ENCODE measurements around the gene FBXW11. TPM values are rescaled to one million over a fixed set of nuclear protein-coding genes. Genes with fewer than 3 reads are reported as not detected.
A peak's percentile ranks its signal among the peaks of the same experiment; 100 is the strongest.
"Not testable (repeated sequence)": the region's sequence is repeated elsewhere in the genome, so short reads cannot be mapped to it uniquely, and the experiment has no call there.

The FBXW11 gene
- total RNA-seq, 2 donors from 2014 or later = 54.7 to 61.4 TPM

DNA sequence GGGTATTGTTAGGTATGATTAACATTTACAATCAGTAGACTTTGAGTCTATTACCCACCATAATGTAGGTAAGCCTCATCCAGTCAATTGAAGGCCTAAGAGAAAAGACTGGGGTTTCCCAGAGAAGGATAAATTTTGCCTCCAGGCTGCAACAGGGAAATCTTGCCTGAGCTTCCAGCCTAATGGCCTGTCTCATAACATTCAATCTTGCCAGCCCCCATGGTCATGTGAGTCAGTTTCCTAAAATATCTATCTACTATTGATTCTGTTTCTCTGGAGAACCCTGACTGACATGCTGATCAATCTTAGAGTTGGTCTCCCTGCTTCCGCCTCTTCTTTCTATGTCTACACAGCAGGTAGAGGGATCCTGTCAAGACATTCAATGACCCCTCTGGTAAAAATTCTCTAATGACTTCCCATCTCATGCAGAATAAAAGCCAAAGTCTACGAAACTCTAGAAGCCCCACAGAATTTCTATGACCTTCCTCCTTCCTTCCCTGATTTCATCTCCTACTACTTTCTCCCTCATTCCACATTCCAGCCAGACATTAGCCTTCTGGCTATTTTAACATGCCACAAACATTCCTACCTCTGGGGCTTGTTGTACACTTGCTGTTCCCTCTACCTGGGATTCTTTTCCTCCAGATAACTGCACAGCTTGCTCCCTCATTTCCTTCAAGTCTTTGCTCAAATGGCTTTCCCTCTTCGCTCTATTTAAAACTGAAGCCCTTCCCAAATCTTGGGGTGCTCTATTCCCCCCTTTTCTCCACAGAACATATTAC is 60.2 kb downstream of the FBXW11 start:
- TF ChIP-seq POLR2A (IDR thresholded peaks at IDR 0.05) = no peak
- TF ChIP-seq, protein P1, sequence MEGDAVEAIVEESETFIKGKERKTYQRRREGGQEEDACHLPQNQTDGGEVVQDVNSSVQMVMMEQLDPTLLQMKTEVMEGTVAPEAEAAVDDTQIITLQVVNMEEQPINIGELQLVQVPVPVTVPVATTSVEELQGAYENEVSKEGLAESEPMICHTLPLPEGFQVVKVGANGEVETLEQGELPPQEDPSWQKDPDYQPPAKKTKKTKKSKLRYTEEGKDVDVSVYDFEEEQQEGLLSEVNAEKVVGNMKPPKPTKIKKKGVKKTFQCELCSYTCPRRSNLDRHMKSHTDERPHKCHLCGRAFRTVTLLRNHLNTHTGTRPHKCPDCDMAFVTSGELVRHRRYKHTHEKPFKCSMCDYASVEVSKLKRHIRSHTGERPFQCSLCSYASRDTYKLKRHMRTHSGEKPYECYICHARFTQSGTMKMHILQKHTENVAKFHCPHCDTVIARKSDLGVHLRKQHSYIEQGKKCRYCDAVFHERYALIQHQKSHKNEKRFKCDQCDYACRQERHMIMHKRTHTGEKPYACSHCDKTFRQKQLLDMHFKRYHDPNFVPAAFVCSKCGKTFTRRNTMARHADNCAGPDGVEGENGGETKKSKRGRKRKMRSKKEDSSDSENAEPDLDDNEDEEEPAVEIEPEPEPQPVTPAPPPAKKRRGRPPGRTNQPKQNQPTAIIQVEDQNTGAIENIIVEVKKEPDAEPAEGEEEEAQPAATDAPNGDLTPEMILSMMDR (IDR thresholded peaks at IDR 0.05) = no peak
- no peak for DNase-seq (ENCODE audit: low spot score)
- Histone ChIP-seq H3K27ac (no peak overlapping the region), H3K27me3 (replicated peaks; ENCODE audit: insufficient read depth) (no peaks in the 10 kb centered on the region), H3K4me3 (no peak overlapping the region), H3K4me1 (replicated peaks) (no peaks in the 10 kb centered on the region), H3K9me3 (no peaks in the 10 kb centered on the region), H3K36me3 (no peaks in the 10 kb centered on the region)
- intact Hi-C loops (cut with DNase I) = loop anchor here (10.0 kb wide), 1 partner anchor 59 kb away; the partner anchor contains the start of gene FBXW11
- 98% methylated on average over 3 of the region's 3 CpGs for WGBS

DNA sequence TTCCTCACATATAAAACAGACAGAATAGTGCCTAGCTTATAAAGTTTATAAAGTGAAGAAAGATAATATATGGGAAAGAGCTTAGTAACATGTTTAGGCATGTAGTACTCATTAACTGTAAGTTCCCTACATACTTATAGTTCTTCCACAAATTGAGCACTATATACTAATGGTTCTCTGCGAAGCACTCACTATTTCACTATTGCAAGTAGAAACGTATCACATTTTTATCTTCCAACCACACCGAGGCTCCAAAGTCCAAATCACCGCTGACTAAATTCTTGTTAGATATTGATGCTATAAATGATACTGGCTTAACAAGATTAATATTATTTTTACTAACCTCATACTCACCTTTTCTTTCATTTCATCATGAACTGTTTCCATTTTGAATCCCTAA is 61.0 kb downstream of the FBXW11 start:
- 63% methylated on average over 4 of the region's 4 CpGs for WGBS
- Histone ChIP-seq H3K27me3 (replicated peaks; ENCODE audit: insufficient read depth) (no peaks in the 10 kb centered on the region), H3K9me3 (no peaks in the 10 kb centered on the region), H3K36me3 (no peaks in the 10 kb centered on the region), H3K4me3 (no peak overlapping the region), H3K4me1 (replicated peaks) (no peaks in the 10 kb centered on the region), H3K27ac (no peak overlapping the region)
- DNase-seq (ENCODE audit: low spot score) = no peak
- intact Hi-C loops (cut with DNase I) = loop anchor here (10.0 kb wide), 1 partner anchor 59 kb away; the partner anchor contains the start of gene FBXW11
- TF ChIP-seq, protein P1 (IDR thresholded peaks at IDR 0.05) = no peak
- TF ChIP-seq POLR2A (IDR thresholded peaks at IDR 0.05) = no peak
- peak; percentile 1 for TF ChIP-seq POLR2AphosphoS5 (IDR thresholded peaks at IDR 0.05)

DNA sequence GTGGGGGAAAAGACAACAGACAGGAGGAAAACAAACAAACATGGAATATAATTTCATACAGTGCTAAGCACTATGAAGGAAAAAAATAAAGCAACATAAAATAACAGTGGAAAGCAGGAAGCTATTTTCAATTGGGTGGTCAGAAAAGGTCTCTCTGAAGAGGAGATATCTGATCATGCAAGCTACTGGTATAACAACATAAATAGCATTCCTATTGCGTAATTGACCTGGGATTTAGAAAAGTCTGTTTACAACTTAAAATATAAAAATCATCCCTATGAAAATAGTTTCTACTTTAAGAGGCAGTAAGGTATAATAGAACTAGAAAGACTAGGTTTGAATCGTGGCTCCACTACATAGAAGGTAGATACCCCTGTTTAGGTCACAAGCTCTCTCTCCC is 61.4 kb downstream of the FBXW11 start:
- Histone ChIP-seq H3K9me3 (no peaks in the 10 kb centered on the region), H3K36me3 (no peaks in the 10 kb centered on the region), H3K27me3 (replicated peaks; ENCODE audit: insufficient read depth) (no peaks in the 10 kb centered on the region), H3K4me1 (replicated peaks) (no peaks in the 10 kb centered on the region), H3K27ac (no peak overlapping the region), H3K4me3 (no peak overlapping the region)
- WGBS = 34% methylated on average over 2 of the region's 2 CpGs
- no peak for TF ChIP-seq POLR2A (IDR thresholded peaks at IDR 0.05)
- TF ChIP-seq, protein P1 (IDR thresholded peaks at IDR 0.05) = no peak
- peak; percentile 15 for TF ChIP-seq POLR2AphosphoS5 (IDR thresholded peaks at IDR 0.05)
- DNase-seq (ENCODE audit: low spot score) = no peak
- intact Hi-C loops (cut with DNase I) = loop anchor here (10.0 kb wide), 1 partner anchor 60 kb away; the partner anchor contains the start of gene FBXW11

DNA sequence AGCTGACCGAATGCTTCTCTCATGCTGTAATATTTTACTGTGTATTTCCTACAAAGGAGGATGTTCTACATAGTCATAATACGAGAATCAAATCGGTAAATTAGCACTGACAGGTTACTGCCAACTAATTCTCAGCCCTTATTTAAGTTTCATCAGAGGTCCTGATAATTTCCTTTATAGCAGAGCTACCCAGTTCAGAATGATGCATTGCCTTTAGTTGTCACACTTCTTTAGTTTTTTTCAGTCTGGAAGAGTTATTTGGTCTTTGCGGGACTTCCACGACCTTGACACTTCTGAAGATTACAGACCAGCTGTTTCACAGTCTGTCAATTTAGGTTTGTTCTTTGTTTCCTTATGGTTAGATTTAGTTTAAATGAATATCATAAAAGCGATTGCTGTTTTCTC is 64.3 kb downstream of the FBXW11 start:
- intact Hi-C loops (cut with DNase I) = loop anchor here (10.0 kb wide), 1 partner anchor 63 kb away; the partner anchor contains the start of gene FBXW11
- H3K27me3 ChIP-seq (replicated peaks; ENCODE audit: insufficient read depth); DNase-seq (ENCODE audit: low spot score); H3K9me3 ChIP-seq; H3K36me3 ChIP-seq; H3K4me3 ChIP-seq; H3K27ac ChIP-seq; H3K4me1 ChIP-seq (replicated peaks): not testable (repeated sequence)
- WGBS = 69% methylated on average over 3 of the region's 6 CpGs

DNA sequence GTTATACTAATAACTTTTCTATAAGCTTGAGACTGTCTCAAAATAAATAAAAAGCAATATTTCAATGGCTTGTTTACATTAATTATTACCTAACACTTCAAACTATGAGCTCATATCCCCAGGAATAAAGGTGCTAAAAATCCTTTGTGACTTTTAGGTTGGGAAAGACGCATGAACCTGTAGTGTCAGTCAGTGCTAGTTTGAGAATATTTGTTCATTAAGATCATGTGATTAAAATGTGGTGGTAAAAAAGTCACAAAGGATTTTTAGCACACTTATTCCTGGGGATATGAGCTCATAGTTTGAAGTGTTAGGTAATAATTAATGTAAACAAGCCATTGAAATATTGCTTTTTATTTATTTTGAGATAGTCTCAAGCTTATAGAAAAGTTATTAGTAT is 64.8 kb downstream of the FBXW11 start:
- not testable (repeated sequence) for H3K9me3 ChIP-seq; H3K27me3 ChIP-seq (replicated peaks; ENCODE audit: insufficient read depth); H3K4me1 ChIP-seq (replicated peaks); DNase-seq (ENCODE audit: low spot score); H3K4me3 ChIP-seq; H3K36me3 ChIP-seq; H3K27ac ChIP-seq
- 54% methylated on average over 1 of the region's 1 CpG for WGBS
- intact Hi-C loops (cut with DNase I) = loop anchor here (10.0 kb wide), 1 partner anchor 63 kb away; the partner anchor contains the start of gene FBXW11

DNA sequence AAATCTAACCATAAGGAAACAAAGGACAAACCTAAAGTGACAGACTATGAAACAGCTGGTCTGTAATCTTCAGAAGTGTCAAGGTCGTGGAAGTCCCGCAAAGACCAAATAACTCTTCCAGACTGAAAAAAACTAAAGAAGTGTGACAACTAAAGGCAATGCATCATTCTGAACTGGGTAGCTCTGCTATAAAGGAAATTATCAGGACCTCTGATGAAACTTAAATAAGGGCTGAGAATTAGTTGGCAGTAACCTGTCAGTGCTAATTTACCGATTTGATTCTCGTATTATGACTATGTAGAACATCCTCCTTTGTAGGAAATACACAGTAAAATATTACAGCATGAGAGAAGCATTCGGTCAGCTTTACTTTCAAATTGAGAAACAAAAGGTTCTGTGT is 65.2 kb downstream of the FBXW11 start:
- intact Hi-C loops (cut with DNase I) = loop anchor here (10.0 kb wide), 1 partner anchor 64 kb away; the partner anchor contains the start of gene FBXW11
- H3K36me3 ChIP-seq; H3K27me3 ChIP-seq (replicated peaks; ENCODE audit: insufficient read depth); DNase-seq (ENCODE audit: low spot score); H3K9me3 ChIP-seq; H3K4me1 ChIP-seq (replicated peaks); H3K27ac ChIP-seq; H3K4me3 ChIP-seq: not testable (repeated sequence)
- WGBS = 91% methylated on average over 3 of the region's 5 CpGs
